HepG2 (cell line): ENCODE measurements around the gene MNAT1.

ENCODE experiments used
- CBX1 ChIP-seq: IDR thresholded peaks from one replicate; pipeline ENCODE4 v1.6.1; 2016; ENCODE audit warnings: antibody characterized with exemption, low read depth
- EZH2 ChIP-seq: conservative IDR thresholded peaks from 2 replicates; pipeline ENCODE4 v1.6.1; 2012; ENCODE audit warnings: mild to moderate bottlenecking, low read depth, low read length, moderate library complexity
- IRX3 ChIP-seq: sonication (generic); formaldehyde crosslinking; IDR thresholded peaks from 2 replicates; pipeline ENCODE4 v1.8.1; 2023; ENCODE audit warnings: mild to moderate bottlenecking, low read depth, missing genetic modification reagents, borderline replicate concordance
- RAD21 ChIP-seq: fragments of 450-650 bp; formaldehyde crosslinking; IDR thresholded peaks from 2 replicates; pipeline ENCODE4 v1.5.0; 2020; ENCODE audit warnings: mild to moderate bottlenecking
- TF ChIP-seq, protein P1 (sequence below): sonication (generic); formaldehyde crosslinking; IDR thresholded peaks from 2 replicates; pipeline ENCODE4 v1.5.1; 2020; ENCODE audit warnings: missing genetic modification reagents, mild to moderate bottlenecking, borderline replicate concordance

DNA sequence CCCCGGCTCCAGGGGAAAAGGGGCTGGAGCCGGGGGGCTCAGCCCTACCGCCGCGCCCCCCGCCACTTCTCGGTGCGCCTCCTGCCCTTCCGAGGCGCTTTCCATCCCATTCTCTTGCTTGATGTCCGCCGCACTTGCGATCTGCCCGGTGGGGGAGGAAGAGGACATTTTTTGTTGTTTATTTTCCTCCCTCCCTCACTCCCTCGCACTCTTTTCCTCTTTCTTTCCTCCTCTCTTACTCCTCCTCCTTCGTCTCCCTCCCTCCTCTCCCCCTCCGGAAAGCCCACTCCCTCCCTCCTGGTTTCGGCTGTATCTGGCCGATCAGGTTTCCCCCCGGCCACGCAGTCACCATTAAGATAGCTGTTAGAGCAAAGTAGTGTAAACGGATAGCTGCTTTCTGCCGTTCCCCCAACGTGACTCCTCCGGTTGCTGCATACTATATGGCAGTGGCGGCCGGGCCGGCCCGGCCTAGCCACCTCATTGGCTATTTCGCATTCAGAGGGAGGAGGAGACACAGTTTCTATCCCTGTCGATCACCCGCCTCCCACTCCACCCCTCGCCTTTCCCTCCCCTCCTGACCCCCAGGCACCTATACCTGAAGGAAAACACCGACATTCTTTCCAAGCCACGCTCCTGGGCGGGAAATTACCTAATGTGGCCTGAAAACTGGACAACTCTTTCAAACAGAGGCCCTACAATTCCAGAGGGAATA is 10.5 kb upstream of the MNAT1 start, which contains the start of gene SIX4:
- no peak for TF ChIP-seq IRX3
- TF ChIP-seq CBX1, result no peak
- no peak for TF ChIP-seq RAD21
- no peak for TF ChIP-seq EZH2
- TF ChIP-seq, protein P1, sequence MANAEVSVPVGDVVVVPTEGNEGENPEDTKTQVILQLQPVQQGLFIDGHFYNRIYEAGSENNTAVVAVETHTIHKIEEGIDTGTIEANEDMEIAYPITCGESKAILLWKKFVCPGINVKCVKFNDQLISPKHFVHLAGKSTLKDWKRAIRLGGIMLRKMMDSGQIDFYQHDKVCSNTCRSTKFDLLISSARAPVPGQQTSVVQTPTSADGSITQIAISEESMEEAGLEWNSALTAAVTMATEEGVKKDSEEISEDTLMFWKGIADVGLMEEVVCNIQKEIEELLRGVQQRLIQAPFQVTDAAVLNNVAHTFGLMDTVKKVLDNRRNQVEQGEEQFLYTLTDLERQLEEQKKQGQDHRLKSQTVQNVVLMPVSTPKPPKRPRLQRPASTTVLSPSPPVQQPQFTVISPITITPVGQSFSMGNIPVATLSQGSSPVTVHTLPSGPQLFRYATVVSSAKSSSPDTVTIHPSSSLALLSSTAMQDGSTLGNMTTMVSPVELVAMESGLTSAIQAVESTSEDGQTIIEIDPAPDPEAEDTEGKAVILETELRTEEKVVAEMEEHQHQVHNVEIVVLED, result 0 out of 2 replicates have a peak, but pooled peaks have one; percentile 21
